ENCODE results near the gene N4BP3. TPM values are rescaled to one million over a fixed set of nuclear protein-coding genes. Genes with fewer than 3 reads are reported as not detected.
"Not testable (repeated sequence)": the region's sequence is repeated elsewhere in the genome, so short reads cannot be mapped to it uniquely, and the experiment has no call there.

The N4BP3 gene
- total and polyA plus RNA-seq, 2 experiments from 2014 or later, result 9.8 to 58.2 TPM

GRCh38 chr5:178086266-178086665 lies 27.1 kb upstream of the N4BP3 start:
- H3K27me3 ChIP-seq (ENCODE audit: insufficient read depth), result no peaks in the 10 kb centered on the region
- peak; percentile 89 for ATAC-seq
- peak overlapping the region; percentile 74 for H3K4me2 ChIP-seq
- no peaks in the 10 kb centered on the region for H3K79me2 ChIP-seq (replicated peaks; ENCODE audit: insufficient read depth)
- H3K4me1 Mint-ChIP-seq, result peaks cover 22% of the 10 kb centered on the region
- no peak for TF ChIP-seq ZNF114 (CRISPR knock-in tag; IDR thresholded peaks at IDR 0.05)
- H3K4me1 ChIP-seq (ENCODE audit: insufficient read depth), result peaks cover 26% of the 10 kb centered on the region; the same call in 1 of the 2 replicates
- H3K9me3 Mint-ChIP-seq, result peaks cover 2% of the 10 kb centered on the region; the same call in 2 of the 3 replicates
- no peak overlapping the region for H3K27ac Mint-ChIP-seq
- peak overlapping the region; percentile 49 for H3K4me3 ChIP-seq
- no peaks in the 10 kb centered on the region for H3K36me3 Mint-ChIP-seq (ENCODE audit: low read depth)
- H3K4me3 Mint-ChIP-seq, result no peak overlapping the region
- 0 out of 2 replicates have a peak, but pooled peaks cover 2% of the 10 kb centered on the region for H3F3A ChIP-seq (replicated peaks; ENCODE audit: low read depth)
- peaks cover 2% of the 10 kb centered on the region for H3K27me3 Mint-ChIP-seq (ENCODE audit: insufficient read depth, low read depth, poor library complexity)
- peak overlapping the region; percentile 97 for H2AFZ ChIP-seq
- H3K36me3 ChIP-seq (ENCODE audit: insufficient read depth), result no peaks in the 10 kb centered on the region
- DNase-seq (ENCODE audit: low spot score), result peak; percentile 75
- H3K27ac ChIP-seq (ENCODE audit: low read depth), result no peak overlapping the region
- no peaks in the 10 kb centered on the region for H3K9me2 ChIP-seq (ENCODE audit: insufficient read depth)
- H4K20me1 ChIP-seq (replicated peaks; ENCODE audit: insufficient read depth), result no peaks in the 10 kb centered on the region

GRCh38 chr5:178087199-178087598 lies 26.1 kb upstream of the N4BP3 start:
- not testable (repeated sequence) for H4K20me1 ChIP-seq (replicated peaks; ENCODE audit: insufficient read depth); H3K27ac ChIP-seq (ENCODE audit: low read depth); H3K27me3 ChIP-seq (ENCODE audit: insufficient read depth); H3K27me3 Mint-ChIP-seq (ENCODE audit: insufficient read depth, low read depth, poor library complexity); DNase-seq (ENCODE audit: low spot score); H3K36me3 ChIP-seq (ENCODE audit: insufficient read depth); H3K4me3 ChIP-seq; H3K27ac Mint-ChIP-seq; H3K4me2 ChIP-seq; H3F3A ChIP-seq (replicated peaks; ENCODE audit: low read depth); H3K36me3 Mint-ChIP-seq (ENCODE audit: low read depth); H3K79me2 ChIP-seq (replicated peaks; ENCODE audit: insufficient read depth); H3K4me3 Mint-ChIP-seq; ATAC-seq; H3K9me3 Mint-ChIP-seq; H3K9me2 ChIP-seq (ENCODE audit: insufficient read depth)
- Histone ChIP-seq H3K4me1 (ENCODE audit: insufficient read depth) (peaks cover 20% of the 10 kb centered on the region; the same call in 1 of the 2 replicates), H2AFZ (peak overlapping the region; percentile 2; the same call in 1 of the 2 replicates)
- peaks cover 17% of the 10 kb centered on the region for H3K4me1 Mint-ChIP-seq

DNA sequence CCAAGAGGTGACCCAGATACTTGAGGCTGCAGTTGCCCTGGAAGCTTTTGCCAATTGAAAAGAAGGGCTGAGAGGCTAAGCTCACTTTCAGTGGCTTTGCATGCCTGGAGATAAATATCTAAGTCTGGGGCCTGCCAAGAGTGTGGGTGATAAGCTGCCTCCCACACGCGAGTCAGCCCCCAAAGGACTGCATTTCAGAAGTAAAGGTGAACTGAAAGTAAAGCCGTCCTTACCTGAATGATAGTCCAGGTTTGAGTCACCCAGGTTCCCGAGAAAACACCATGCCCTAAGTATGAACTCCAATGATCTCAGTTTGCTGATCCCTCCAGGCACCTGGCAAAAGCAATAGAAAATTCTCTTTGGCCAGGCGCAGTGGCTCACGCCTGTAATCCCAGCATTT lies 22.5 kb upstream of the N4BP3 start:
- no peak overlapping the region for H3K27ac ChIP-seq (ENCODE audit: low read depth)
- DNase-seq (ENCODE audit: low spot score), result no peak
- Mint-ChIP-seq H3K27ac (no peak overlapping the region), H3K9me3 (peaks cover 16% of the 10 kb centered on the region), H3K27me3 (ENCODE audit: insufficient read depth, low read depth, poor library complexity) (peaks cover 7% of the 10 kb centered on the region), H3K4me3 (no peak overlapping the region), H3K36me3 (ENCODE audit: low read depth) (0 out of 3 replicates have a peak, but pooled peaks cover 3% of the 10 kb centered on the region), H3K4me1 (peaks cover 2% of the 10 kb centered on the region; the same call in 1 of the 3 replicates)
- no peaks in the 10 kb centered on the region for H3F3A ChIP-seq (replicated peaks; ENCODE audit: low read depth)
- H3K4me1 ChIP-seq (ENCODE audit: insufficient read depth), result peaks cover 3% of the 10 kb centered on the region; the same call in 1 of the 2 replicates
- H2AFZ ChIP-seq, result no peak overlapping the region
- H3K4me3 ChIP-seq, result no peak overlapping the region
- no peak for TF ChIP-seq ZNF331 (CRISPR knock-in tag; IDR thresholded peaks at IDR 0.05; ENCODE audit: low read depth)
- no peak for TF ChIP-seq STAT1 (IDR thresholded peaks at IDR 0.05; ENCODE audit: unreplicated experiment)
- no peak for TF ChIP-seq CREB1 (CRISPR knock-in tag; IDR thresholded peaks at IDR 0.05; ENCODE audit: low read depth)
- no peak for TF ChIP-seq EZH2phosphoT487 (IDR thresholded peaks at IDR 0.05; ENCODE audit: unreplicated experiment)
- TF ChIP-seq, protein P1, sequence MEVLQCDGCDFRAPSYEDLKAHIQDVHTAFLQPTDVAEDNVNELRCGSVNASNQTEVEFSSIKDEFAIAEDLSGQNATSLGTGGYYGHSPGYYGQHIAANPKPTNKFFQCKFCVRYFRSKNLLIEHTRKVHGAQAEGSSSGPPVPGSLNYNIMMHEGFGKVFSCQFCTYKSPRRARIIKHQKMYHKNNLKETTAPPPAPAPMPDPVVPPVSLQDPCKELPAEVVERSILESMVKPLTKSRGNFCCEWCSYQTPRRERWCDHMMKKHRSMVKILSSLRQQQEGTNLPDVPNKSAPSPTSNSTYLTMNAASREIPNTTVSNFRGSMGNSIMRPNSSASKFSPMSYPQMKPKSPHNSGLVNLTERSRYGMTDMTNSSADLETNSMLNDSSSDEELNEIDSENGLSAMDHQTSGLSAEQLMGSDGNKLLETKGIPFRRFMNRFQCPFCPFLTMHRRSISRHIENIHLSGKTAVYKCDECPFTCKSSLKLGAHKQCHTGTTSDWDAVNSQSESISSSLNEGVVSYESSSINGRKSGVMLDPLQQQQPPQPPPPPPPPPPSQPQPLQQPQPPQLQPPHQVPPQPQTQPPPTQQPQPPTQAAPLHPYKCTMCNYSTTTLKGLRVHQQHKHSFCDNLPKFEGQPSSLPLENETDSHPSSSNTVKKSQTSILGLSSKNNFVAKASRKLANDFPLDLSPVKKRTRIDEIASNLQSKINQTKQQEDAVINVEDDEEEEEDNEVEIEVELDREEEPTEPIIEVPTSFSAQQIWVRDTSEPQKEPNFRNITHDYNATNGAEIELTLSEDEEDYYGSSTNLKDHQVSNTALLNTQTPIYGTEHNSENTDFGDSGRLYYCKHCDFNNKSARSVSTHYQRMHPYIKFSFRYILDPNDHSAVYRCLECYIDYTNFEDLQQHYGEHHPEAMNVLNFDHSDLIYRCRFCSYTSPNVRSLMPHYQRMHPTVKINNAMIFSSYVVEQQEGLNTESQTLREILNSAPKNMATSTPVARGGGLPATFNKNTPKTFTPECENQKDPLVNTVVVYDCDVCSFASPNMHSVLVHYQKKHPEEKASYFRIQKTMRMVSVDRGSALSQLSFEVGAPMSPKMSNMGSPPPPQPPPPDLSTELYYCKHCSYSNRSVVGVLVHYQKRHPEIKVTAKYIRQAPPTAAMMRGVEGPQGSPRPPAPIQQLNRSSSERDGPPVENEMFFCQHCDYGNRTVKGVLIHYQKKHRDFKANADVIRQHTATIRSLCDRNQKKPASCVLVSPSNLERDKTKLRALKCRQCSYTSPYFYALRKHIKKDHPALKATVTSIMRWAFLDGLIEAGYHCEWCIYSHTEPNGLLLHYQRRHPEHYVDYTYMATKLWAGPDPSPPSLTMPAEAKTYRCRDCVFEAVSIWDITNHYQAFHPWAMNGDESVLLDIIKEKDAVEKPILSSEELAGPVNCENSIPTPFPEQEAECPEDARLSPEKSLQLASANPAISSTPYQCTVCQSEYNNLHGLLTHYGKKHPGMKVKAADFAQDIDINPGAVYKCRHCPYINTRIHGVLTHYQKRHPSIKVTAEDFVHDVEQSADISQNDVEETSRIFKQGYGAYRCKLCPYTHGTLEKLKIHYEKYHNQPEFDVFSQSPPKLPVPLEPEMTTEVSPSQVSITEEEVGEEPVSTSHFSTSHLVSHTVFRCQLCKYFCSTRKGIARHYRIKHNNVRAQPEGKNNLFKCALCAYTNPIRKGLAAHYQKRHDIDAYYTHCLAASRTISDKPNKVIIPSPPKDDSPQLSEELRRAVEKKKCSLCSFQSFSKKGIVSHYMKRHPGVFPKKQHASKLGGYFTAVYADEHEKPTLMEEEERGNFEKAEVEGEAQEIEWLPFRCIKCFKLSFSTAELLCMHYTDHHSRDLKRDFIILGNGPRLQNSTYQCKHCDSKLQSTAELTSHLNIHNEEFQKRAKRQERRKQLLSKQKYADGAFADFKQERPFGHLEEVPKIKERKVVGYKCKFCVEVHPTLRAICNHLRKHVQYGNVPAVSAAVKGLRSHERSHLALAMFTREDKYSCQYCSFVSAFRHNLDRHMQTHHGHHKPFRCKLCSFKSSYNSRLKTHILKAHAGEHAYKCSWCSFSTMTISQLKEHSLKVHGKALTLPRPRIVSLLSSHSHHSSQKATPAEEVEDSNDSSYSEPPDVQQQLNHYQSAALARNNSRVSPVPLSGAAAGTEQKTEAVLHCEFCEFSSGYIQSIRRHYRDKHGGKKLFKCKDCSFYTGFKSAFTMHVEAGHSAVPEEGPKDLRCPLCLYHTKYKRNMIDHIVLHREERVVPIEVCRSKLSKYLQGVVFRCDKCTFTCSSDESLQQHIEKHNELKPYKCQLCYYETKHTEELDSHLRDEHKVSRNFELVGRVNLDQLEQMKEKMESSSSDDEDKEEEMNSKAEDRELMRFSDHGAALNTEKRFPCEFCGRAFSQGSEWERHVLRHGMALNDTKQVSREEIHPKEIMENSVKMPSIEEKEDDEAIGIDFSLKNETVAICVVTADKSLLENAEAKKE (CRISPR knock-in tag; IDR thresholded peaks at IDR 0.05), result no peak
- TF ChIP-seq NANOG (IDR thresholded peaks at IDR 0.05; ENCODE audit: borderline replicate concordance), result no peak
- no peak for TF ChIP-seq EZH2 (IDR thresholded peaks at IDR 0.05; ENCODE audit: low read depth, unreplicated experiment)
- TF ChIP-seq JUNB (IDR thresholded peaks at IDR 0.05; ENCODE audit: unreplicated experiment), result no peak
- TF ChIP-seq POLR2AphosphoS5 (IDR thresholded peaks at IDR 0.05; ENCODE audit: low read depth), result no peak
- H3K4me2 ChIP-seq, result no peak overlapping the region
- no peaks in the 10 kb centered on the region for H3K79me2 ChIP-seq (replicated peaks; ENCODE audit: insufficient read depth)
- no peaks in the 10 kb centered on the region for H4K20me1 ChIP-seq (replicated peaks; ENCODE audit: insufficient read depth)
- no peaks in the 10 kb centered on the region for H3K27me3 ChIP-seq (ENCODE audit: insufficient read depth)
- ATAC-seq, result no peak
- no peaks in the 10 kb centered on the region for H3K9me2 ChIP-seq (ENCODE audit: insufficient read depth)
- no peaks in the 10 kb centered on the region for H3K36me3 ChIP-seq (ENCODE audit: insufficient read depth)
